Liver (tissue), 9 donors: ENCODE results near the gene RGS17. TPM values are rescaled to one million over a fixed set of nuclear protein-coding genes. Genes with fewer than 3 reads are reported as not detected.

Experiments
- DNase-seq: peaks from one replicate; pipeline ENCODE4 v3.0.0-alpha.2; 2017; ENCODE audit warnings: low spot score
- H3K27ac ChIP-seq, 2 donors: one replicate each; pipeline ENCODE4 v1.7.0; 2013; ENCODE audit warnings: inconsistent platforms in 2 of 2, low read length in 2 of 2, control low read depth in 1 of 2, low read depth in 1 of 2, mild to moderate bottlenecking in 1 of 2
- H3K27me3 ChIP-seq, 4 donors: one replicate each; pipeline versions ENCODE4 v1.6.1 to v1.7.0; 2013; ENCODE audit warnings: low read length in 3 of 4, inconsistent platforms in 1 of 4, mild to moderate bottlenecking in 1 of 4, moderate library complexity in 1 of 4; ENCODE audit not compliant: control insufficient read depth in 4 of 4, insufficient read depth in 4 of 4
- H3K36me3 ChIP-seq, 4 donors: one replicate each; pipeline versions ENCODE4 v1.6.1 to v1.7.0; 2013; ENCODE audit warnings: low read length in 3 of 4, mild to moderate bottlenecking in 3 of 4, low read depth in 1 of 4, moderate library complexity in 1 of 4; ENCODE audit not compliant: control insufficient read depth in 4 of 4, insufficient read depth in 3 of 4
- H3K4me1 ChIP-seq, 4 donors: one replicate each; pipeline versions ENCODE4 v1.6.1 to v1.7.0; 2013; ENCODE audit warnings: low read length in 3 of 4, mild to moderate bottlenecking in 3 of 4, moderate library complexity in 1 of 4; ENCODE audit not compliant: control insufficient read depth in 4 of 4, insufficient read depth in 4 of 4
- H3K4me3 ChIP-seq, 3 donors: one replicate each; pipeline versions ENCODE4 v1.6.1 to v1.7.0; 2013; ENCODE audit warnings: low read length in 3 of 3, control low read depth in 1 of 3, low read depth in 1 of 3, mild to moderate bottlenecking in 1 of 3
- H3K9ac ChIP-seq, 2 donors: one replicate each; pipeline ENCODE4 v1.7.0; 2013; ENCODE audit warnings: low read length in 2 of 2, mild to moderate bottlenecking in 2 of 2, moderate library complexity in 2 of 2, control low read depth in 1 of 2, low read depth in 1 of 2
- H3K9me3 ChIP-seq, 4 donors: one replicate each; pipeline versions ENCODE4 v1.6.1 to v1.7.0; 2013; ENCODE audit warnings: low read length in 3 of 4; ENCODE audit not compliant: control insufficient read depth in 4 of 4
- EGR1 ChIP-seq, 2 donors: IDR thresholded peaks; 2 replicates each; pipeline ENCODE4 v1.6.1; 2016 to 2018; ENCODE audit warnings: antibody characterized with exemption in 2 of 2, low read depth in 2 of 2
- FOXA1 ChIP-seq: IDR thresholded peaks from 2 replicates; pipeline ENCODE4 v1.6.1; 2016; ENCODE audit warnings: antibody characterized with exemption
- FOXA2 ChIP-seq: IDR thresholded peaks from 2 replicates; pipeline ENCODE4 v1.6.1; 2016; ENCODE audit warnings: antibody characterized with exemption
- GABPA ChIP-seq, 2 donors: IDR thresholded peaks in 1 of 2; conservative IDR thresholded peaks in 1 of 2; 2 replicates each; pipeline ENCODE4 v1.6.1; 2016; ENCODE audit warnings: antibody characterized with exemption in 2 of 2, mild to moderate bottlenecking in 1 of 2, moderate library complexity in 1 of 2
- HNF4A ChIP-seq, 2 donors: conservative IDR thresholded peaks; 2 replicates each; pipeline ENCODE4 v1.6.1; 2016; ENCODE audit warnings: antibody characterized with exemption in 2 of 2, mild to moderate bottlenecking in 2 of 2
- HNF4G ChIP-seq: IDR thresholded peaks from 2 replicates; pipeline ENCODE4 v1.6.1; 2016; ENCODE audit warnings: antibody characterized with exemption
- JUND ChIP-seq, 2 donors: IDR thresholded peaks; 2 replicates each; pipeline ENCODE4 v1.6.1; 2016; ENCODE audit warnings: antibody characterized with exemption in 2 of 2
- NR2F2 ChIP-seq: IDR thresholded peaks from 2 replicates; pipeline ENCODE4 v1.6.1; 2016; ENCODE audit warnings: antibody characterized with exemption
- RAD21 ChIP-seq, 2 donors: IDR thresholded peaks; 2 replicates each; pipeline ENCODE4 v1.6.1; 2016; ENCODE audit warnings: antibody characterized with exemption in 2 of 2, mild to moderate bottlenecking in 2 of 2
- RXRA ChIP-seq, 2 donors: IDR thresholded peaks; 2 replicates each; pipeline ENCODE4 v1.6.1; 2017 to 2018; ENCODE audit warnings: antibody characterized with exemption in 2 of 2, mild to moderate bottlenecking in 1 of 2
- SP1 ChIP-seq: IDR thresholded peaks from 2 replicates; pipeline ENCODE4 v1.6.1; 2018; ENCODE audit warnings: antibody characterized with exemption, mild to moderate bottlenecking
- TAF1 ChIP-seq: conservative IDR thresholded peaks from 2 replicates; pipeline ENCODE4 v1.6.1; 2016; ENCODE audit warnings: antibody characterized with exemption, mild to moderate bottlenecking
- YY1 ChIP-seq: IDR thresholded peaks from 2 replicates; pipeline ENCODE4 v1.6.1; 2016; ENCODE audit warnings: antibody characterized with exemption, mild to moderate bottlenecking
- WGBS: extraction: QIAGEN DNeasy Blood & Tissue Kit; methylation state at CpG from one replicate; pipeline ENCODE4 v1.1.7; 2013; 5-methylcytosine and 5-hydroxymethylcytosine counted together
- polyA plus RNA-seq, 2 donors: library from polyadenylated mRNA; stranded (reverse) in 1 of 2; unstranded in 1 of 2; fragments of 200-250 nt in 1 of 2; fragments of >200 nt in 1 of 2; fragmentation: Nextera tagmentation in 1 of 2; extraction: Ambion mirVana in 1 of 2; gene quantifications; one replicate each; pipeline versions ENCODE4 v1.2.1 to v1.2.3, GENCODE V29; 2013 to 2015
- total RNA-seq, 2 donors: library from RNA; depleted of rRNA; stranded (reverse); fragments of >200 nt; gene quantifications; one replicate each; pipeline ENCODE4 v1.2.3, GENCODE V29; 2014
- TF ChIP-seq, protein P1 (sequence below): IDR thresholded peaks from 2 replicates; pipeline ENCODE4 v1.6.1; 2016; ENCODE audit warnings: antibody characterized with exemption, mild to moderate bottlenecking
- TF ChIP-seq, protein P2 (sequence below): IDR thresholded peaks from 2 replicates; pipeline ENCODE4 v1.6.1; 2016; ENCODE audit warnings: antibody characterized with exemption
- TF ChIP-seq, protein P3 (sequence below): IDR thresholded peaks from 2 replicates; pipeline ENCODE4 v1.6.1; 2016; ENCODE audit warnings: antibody characterized with exemption
- TF ChIP-seq, protein P4 (sequence below): IDR thresholded peaks from 2 replicates; pipeline ENCODE4 v1.6.1; 2016; ENCODE audit warnings: antibody characterized with exemption
- TF ChIP-seq, protein P5 (sequence below): fragments of 150-350 bp; IDR thresholded peaks from 2 replicates; pipeline ENCODE4 v1.5.1; 2017; ENCODE audit warnings: improper control_type of control experiment, low read depth, low read length; ENCODE audit not compliant: missing input control
- donor health status: healthy.
- donor health status: healthy.
- donor health status: healthy.
- donor health status: healthy.
- donor health status: healthy.

RGS17 gene
- total and polyA plus RNA-seq, 4 donors, result under 0.01 to 0.09 (median 0.03) TPM

DNA sequence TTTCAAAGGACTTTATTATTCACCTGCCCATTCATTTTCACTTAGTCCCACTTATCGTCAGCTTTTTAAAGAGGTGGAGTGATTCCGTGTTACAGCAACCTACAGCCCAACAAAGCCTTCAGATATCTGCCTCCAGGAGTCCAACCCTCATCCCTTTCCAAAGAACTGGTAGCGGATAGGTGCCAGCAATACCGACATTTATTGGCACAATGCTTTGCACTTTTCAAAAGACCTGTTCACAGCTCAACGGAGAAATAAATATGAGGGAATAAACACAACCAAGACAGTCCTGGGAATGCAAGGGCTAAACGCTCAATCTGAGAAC is 127.8 kb downstream of the RGS17 start (continued):
- TF ChIP-seq GABPA (IDR thresholded peaks at IDR 0.05 in 1 of 2, conservative IDR thresholded peaks at IDR 0.05 in 1 of 2) (no peak), YY1 (no peak), FOXA2 (no peak), RXRA (IDR thresholded peaks at IDR 0.05) (no peak)
- TF ChIP-seq, protein P1, sequence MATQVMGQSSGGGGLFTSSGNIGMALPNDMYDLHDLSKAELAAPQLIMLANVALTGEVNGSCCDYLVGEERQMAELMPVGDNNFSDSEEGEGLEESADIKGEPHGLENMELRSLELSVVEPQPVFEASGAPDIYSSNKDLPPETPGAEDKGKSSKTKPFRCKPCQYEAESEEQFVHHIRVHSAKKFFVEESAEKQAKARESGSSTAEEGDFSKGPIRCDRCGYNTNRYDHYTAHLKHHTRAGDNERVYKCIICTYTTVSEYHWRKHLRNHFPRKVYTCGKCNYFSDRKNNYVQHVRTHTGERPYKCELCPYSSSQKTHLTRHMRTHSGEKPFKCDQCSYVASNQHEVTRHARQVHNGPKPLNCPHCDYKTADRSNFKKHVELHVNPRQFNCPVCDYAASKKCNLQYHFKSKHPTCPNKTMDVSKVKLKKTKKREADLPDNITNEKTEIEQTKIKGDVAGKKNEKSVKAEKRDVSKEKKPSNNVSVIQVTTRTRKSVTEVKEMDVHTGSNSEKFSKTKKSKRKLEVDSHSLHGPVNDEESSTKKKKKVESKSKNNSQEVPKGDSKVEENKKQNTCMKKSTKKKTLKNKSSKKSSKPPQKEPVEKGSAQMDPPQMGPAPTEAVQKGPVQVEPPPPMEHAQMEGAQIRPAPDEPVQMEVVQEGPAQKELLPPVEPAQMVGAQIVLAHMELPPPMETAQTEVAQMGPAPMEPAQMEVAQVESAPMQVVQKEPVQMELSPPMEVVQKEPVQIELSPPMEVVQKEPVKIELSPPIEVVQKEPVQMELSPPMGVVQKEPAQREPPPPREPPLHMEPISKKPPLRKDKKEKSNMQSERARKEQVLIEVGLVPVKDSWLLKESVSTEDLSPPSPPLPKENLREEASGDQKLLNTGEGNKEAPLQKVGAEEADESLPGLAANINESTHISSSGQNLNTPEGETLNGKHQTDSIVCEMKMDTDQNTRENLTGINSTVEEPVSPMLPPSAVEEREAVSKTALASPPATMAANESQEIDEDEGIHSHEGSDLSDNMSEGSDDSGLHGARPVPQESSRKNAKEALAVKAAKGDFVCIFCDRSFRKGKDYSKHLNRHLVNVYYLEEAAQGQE, result no peak
- TF ChIP-seq, protein P2, sequence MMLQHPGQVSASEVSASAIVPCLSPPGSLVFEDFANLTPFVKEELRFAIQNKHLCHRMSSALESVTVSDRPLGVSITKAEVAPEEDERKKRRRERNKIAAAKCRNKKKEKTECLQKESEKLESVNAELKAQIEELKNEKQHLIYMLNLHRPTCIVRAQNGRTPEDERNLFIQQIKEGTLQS, result no peak

DNA sequence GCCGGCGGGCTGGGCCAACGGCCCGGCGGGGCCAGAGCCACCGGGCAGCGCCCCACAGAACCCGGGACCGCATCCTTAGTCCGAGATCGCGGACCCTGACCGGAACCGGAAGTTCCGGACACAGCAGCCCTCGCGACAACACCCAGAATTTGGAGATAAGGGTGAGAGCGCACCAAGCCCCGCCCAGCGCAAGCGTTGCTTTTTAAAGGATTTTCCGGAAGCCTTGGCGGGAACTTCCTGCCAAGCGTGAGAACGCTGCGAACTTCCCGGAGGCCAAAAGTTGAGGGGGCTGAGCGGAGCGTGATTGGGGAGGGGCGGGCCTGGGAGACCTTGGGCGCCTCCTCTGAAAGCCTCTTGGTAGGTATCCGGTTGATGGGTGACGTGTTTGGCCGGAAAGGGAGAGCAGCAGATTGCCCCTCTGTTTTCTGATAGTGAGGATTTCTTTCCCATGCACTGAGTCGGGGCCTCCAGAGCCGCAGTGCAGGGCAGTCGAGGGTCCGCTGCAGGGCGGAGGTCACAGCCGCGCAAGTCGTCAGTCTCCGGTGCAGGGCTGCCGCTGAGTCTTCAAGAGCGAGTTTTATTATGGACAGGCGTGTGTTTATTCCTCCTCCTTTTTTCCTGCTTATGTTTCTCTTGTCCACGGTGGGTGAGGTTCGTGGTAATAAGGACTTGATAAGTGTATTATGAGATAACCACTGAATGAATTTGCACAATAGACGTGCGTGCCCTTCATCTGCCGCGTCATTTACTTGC is 128.3 kb downstream of the RGS17 start, which contains the start of gene MTRF1L:
Gene MTRF1L, minus strand, starts transcription at position 97 of the 753 bp plus-strand sequence. Its CDS starts 24 bp downstream, at position 73.
- under 1% methylated on average over 52 of the region's 52 CpGs for WGBS
- Histone ChIP-seq H3K27ac (peak within 1 kb of the TSS; percentile 86 to 91), H3K9ac (peak within 1 kb of the TSS; percentile 70 to 87), H3K4me1 (peaks cover 5 to 29% (median 13%) of the 10 kb centered on the region in 4 donors), H3K36me3 (no peaks in the 10 kb centered on the region), H3K9me3 (no peaks in the 10 kb centered on the region), H3K4me3 (peak within 1 kb of the TSS; percentile 94 to 100 (median 99)), H3K27me3 (no peaks in the 10 kb centered on the region)
- peak; percentile 88 for DNase-seq
- TF ChIP-seq HNF4G, result peak; percentile 6
- TF ChIP-seq SP1, result peak; percentile 73
- peak; percentile 89 to 95 for TF ChIP-seq GABPA (IDR thresholded peaks at IDR 0.05 in 1 of 2, conservative IDR thresholded peaks at IDR 0.05 in 1 of 2)
- TF ChIP-seq NR2F2, result peak; percentile 84
- TF ChIP-seq EGR1 (IDR thresholded peaks at IDR 0.05; ENCODE audit: low read depth in 2 of 2), result peak; percentile 64 to 78
- TF ChIP-seq, protein P3, sequence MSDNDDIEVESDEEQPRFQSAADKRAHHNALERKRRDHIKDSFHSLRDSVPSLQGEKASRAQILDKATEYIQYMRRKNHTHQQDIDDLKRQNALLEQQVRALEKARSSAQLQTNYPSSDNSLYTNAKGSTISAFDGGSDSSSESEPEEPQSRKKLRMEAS, result peak; percentile 84
- TF ChIP-seq, protein P1, result peak; percentile 75
- TF ChIP-seq JUND (IDR thresholded peaks at IDR 0.05), result peak in 1 of 2 donors; percentile 38
- TF ChIP-seq RAD21 (IDR thresholded peaks at IDR 0.05), result peak in 1 of 2 donors; percentile 11
- peak; percentile 63 for TF ChIP-seq YY1
- TF ChIP-seq, protein P2, result no peak
- peak; percentile 29 to 46 for TF ChIP-seq HNF4A (conservative IDR thresholded peaks at IDR 0.05)
- TF ChIP-seq, protein P4, sequence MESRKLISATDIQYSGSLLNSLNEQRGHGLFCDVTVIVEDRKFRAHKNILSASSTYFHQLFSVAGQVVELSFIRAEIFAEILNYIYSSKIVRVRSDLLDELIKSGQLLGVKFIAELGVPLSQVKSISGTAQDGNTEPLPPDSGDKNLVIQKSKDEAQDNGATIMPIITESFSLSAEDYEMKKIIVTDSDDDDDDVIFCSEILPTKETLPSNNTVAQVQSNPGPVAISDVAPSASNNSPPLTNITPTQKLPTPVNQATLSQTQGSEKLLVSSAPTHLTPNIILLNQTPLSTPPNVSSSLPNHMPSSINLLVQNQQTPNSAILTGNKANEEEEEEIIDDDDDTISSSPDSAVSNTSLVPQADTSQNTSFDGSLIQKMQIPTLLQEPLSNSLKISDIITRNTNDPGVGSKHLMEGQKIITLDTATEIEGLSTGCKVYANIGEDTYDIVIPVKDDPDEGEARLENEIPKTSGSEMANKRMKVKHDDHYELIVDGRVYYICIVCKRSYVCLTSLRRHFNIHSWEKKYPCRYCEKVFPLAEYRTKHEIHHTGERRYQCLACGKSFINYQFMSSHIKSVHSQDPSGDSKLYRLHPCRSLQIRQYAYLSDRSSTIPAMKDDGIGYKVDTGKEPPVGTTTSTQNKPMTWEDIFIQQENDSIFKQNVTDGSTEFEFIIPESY, result peak; percentile 99
- peak; percentile 75 to 76 for TF ChIP-seq RXRA (IDR thresholded peaks at IDR 0.05)
- TF ChIP-seq FOXA2, result no peak
- TF ChIP-seq, protein P5, sequence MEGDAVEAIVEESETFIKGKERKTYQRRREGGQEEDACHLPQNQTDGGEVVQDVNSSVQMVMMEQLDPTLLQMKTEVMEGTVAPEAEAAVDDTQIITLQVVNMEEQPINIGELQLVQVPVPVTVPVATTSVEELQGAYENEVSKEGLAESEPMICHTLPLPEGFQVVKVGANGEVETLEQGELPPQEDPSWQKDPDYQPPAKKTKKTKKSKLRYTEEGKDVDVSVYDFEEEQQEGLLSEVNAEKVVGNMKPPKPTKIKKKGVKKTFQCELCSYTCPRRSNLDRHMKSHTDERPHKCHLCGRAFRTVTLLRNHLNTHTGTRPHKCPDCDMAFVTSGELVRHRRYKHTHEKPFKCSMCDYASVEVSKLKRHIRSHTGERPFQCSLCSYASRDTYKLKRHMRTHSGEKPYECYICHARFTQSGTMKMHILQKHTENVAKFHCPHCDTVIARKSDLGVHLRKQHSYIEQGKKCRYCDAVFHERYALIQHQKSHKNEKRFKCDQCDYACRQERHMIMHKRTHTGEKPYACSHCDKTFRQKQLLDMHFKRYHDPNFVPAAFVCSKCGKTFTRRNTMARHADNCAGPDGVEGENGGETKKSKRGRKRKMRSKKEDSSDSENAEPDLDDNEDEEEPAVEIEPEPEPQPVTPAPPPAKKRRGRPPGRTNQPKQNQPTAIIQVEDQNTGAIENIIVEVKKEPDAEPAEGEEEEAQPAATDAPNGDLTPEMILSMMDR, result no peak
- TF ChIP-seq FOXA1, result no peak
- peak; percentile 24 for TF ChIP-seq TAF1
